Large intestine (tissue), 3 donors: ENCODE measurements around the gene SLCO6A1. TPM values are rescaled to one million over a fixed set of nuclear protein-coding genes. Genes with fewer than 3 reads are reported as not detected.

Experiments
- DNase-seq, 2 donors: peaks; one replicate each; pipeline versions ENCODE4 v3.0.0 to v3.0.0-alpha.2; 2013
- H3K27ac ChIP-seq: one replicate; pipeline ENCODE4 v1.5.1; 2013; ENCODE audit warnings: low read length
- H3K27me3 ChIP-seq: 2 replicates; pipeline ENCODE4 v1.6.1; 2013; ENCODE audit warnings: low read length; ENCODE audit not compliant: control insufficient read depth, insufficient read depth
- H3K36me3 ChIP-seq: 2 replicates; pipeline ENCODE4 v1.6.1; 2013; ENCODE audit warnings: low read length; ENCODE audit not compliant: control insufficient read depth, insufficient read depth
- H3K4me1 ChIP-seq: one replicate; pipeline ENCODE4 v1.6.1; 2013; ENCODE audit warnings: low read length; ENCODE audit not compliant: control insufficient read depth, insufficient read depth
- H3K4me3 ChIP-seq: one replicate; pipeline ENCODE4 v1.5.1; 2013; ENCODE audit warnings: low read length
- H3K9me3 ChIP-seq: one replicate; pipeline ENCODE4 v1.6.1; 2013; ENCODE audit warnings: mild to moderate bottlenecking, low read depth, low read length, moderate library complexity; ENCODE audit not compliant: control insufficient read depth
- WGBS: methylation state at CpG from one replicate; pipeline ENCODE4 v1.1.5; 2013; ENCODE audit warnings: low lambda C conversion rate; ENCODE audit not compliant: insufficient coverage; 5-methylcytosine and 5-hydroxymethylcytosine counted together
- polyA plus RNA-seq: library from polyadenylated mRNA; unstranded; fragments of 120-200 nt; gene quantifications from one replicate; pipeline ENCODE4 v1.2.1, GENCODE V29; 2013

SLCO6A1 gene
- polyA plus RNA-seq, 1 donor: 0.13 TPM

GRCh38 chr5:102368392-102368791 is 130.4 kb downstream of the SLCO6A1 start:
- H3K36me3 ChIP-seq: no peaks in the 10 kb centered on the region
- no peaks in the 10 kb centered on the region for H3K27me3 ChIP-seq
- no peaks in the 10 kb centered on the region for H3K4me1 ChIP-seq
- no peak for DNase-seq
- H3K27ac ChIP-seq: no peak overlapping the region
- H3K4me3 ChIP-seq: no peak overlapping the region
- no peaks in the 10 kb centered on the region for H3K9me3 ChIP-seq

DNA sequence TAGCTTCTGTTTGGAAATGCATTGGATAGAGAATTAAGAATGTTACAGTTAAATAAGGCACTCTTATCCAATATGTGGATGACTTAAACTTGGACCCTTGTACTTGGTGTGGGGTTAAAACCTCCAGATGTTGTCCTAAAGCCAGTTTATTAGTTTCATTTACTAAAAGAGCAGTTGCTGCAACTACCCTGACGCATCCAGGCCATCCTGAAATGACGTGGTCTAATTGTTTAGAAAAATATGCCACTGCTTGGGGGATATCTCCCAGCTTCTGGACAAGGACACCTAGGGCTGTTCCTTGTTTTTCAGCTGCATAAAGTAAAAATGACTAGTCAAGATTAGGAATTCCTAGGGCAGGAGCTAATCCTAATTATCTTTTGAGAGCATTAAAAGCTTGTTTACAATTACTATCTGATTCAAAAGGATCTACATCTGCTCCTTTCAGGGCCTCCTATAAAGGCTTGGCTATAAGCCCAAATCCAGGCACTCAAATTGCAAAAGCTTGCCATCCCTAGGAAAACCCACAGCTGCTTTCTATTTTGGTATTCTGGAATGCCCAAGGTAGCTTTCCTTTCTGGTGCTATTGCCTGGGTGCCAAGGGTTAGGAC is 157.0 kb downstream of the SLCO6A1 start:
- Histone ChIP-seq H3K4me1 (no peaks in the 10 kb centered on the region), H3K4me3 (no peak overlapping the region), H3K36me3 (no peaks in the 10 kb centered on the region), H3K27ac (no peak overlapping the region), H3K9me3 (no peaks in the 10 kb centered on the region), H3K27me3 (no peaks in the 10 kb centered on the region)
- WGBS: no CpG with 5 or more reads among the region's 2 CpGs
- DNase-seq: no peak

DNA sequence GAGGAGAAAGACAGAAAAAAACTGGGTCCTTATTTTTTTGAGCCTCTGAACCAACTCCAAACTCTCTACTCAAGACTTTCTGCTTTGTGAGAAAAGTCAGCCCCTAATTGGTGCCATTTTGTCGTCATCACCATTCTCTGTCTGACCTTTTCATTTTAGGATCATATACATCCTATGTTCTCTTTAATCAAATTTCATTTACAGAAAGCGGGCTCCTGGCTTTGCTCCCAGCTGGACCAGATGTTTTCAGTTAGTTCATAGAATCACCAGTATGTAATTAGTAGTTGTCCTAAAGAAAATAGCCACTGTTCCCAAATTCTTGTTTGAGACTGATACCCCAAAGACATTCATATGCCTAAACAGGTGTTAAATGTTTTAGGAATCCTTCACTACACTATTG is 174.1 kb downstream of the SLCO6A1 start:
- Histone ChIP-seq H3K4me1 (no peaks in the 10 kb centered on the region), H3K9me3 (no peaks in the 10 kb centered on the region), H3K27me3 (no peaks in the 10 kb centered on the region), H3K36me3 (no peaks in the 10 kb centered on the region), H3K27ac (no peak overlapping the region), H3K4me3 (no peak overlapping the region)
- 88% methylated on average over 1 of the region's 2 CpGs for WGBS
- no peak for DNase-seq

Other genes starting within 250 kb of the SLCO6A1 start
- 24.9 TPM for gene SLCO4C1, start 202.7 kb downstream of the SLCO6A1 start, polyA plus RNA-seq